ENCODE data around the gene SLC29A3. TPM values are rescaled to one million over a fixed set of nuclear protein-coding genes. Genes with fewer than 3 reads are reported as not detected.

Gene SLC29A3
- polyA plus RNA-seq, 3 donors: 9.7 to 28.4 (median 16.6) TPM

DNA sequence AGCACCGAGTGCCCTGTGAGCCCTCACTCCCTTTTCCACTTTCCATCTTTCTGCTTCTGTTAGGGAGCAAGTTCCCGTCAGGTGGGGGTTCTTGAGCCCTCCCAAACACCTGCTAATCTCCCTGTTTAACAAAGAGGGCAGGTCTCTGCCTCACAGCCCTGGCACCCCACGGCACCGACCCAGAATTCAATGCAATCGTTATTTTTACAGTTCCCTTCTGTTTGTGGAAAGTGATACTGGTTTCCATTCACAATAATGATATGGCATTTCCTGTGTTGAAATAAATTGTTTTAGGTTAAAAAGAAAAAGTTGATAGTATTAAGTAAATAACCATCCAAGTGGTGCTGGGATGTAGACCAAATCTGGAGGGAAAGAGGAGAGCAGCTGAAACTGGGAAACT lies 38.8 kb upstream of the SLC29A3 start:
- H3K27me3 Mint-ChIP-seq (ENCODE audit: low read depth in 3 of 3): peaks cover 0 to 4% (median 0%) of the 10 kb centered on the region in 3 donors
- no peak overlapping the region for H3K4me2 ChIP-seq (replicated peaks; ENCODE audit: extremely low read depth, low read length, poor library complexity, severe bottlenecking)
- intact Hi-C loops (cut with micrococcal nuclease): no loop called here

DNA sequence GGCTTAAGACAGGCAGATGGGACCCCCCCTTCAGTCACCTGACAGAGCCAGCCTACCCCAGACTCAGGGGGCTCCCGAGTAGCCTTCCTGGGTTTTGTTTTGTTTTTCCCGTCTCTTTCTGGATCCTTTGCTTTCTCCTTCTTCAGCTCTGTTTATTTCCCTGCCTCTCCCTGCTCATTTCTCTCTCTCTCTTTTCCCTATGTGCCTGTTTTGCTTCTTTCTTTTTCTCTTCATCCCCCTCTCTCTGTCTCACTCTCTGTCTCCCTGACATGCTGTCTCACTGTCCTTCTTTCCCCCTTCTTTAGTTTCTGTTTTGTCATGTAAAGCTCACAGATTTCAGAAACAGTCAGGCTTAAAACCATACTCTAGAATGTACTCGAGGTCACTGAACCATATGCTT lies 38.2 kb upstream of the SLC29A3 start:
- no peak for DNase-seq
- Histone ChIP-seq H3K79me2 (ENCODE audit: insufficient read depth, low read length) (no peaks in the 10 kb centered on the region), H3K4me1 (ENCODE audit: control insufficient read depth in 1 of 2, insufficient read depth in 2 of 2, low read length in 2 of 2) (peaks cover 21 to 24% of the 10 kb centered on the region in 2 donors), H4K20me1 (ENCODE audit: insufficient read depth, low read length) (no peaks in the 10 kb centered on the region), H2AFZ (ENCODE audit: insufficient read depth, low read depth, low read length, poor library complexity, severe bottlenecking) (no peak overlapping the region), H3K9me3 (replicated peaks in 1 of 2; ENCODE audit: control insufficient read depth in 1 of 2, insufficient read depth in 1 of 2, low read length in 2 of 2) (no peaks in the 10 kb centered on the region), H3K27ac (ENCODE audit: low read depth in 1 of 2, low read length in 2 of 2) (no peak overlapping the region), H3K27me3 (ENCODE audit: control insufficient read depth in 2 of 2, insufficient read depth in 2 of 2, low read length in 2 of 2) (no peaks in the 10 kb centered on the region), H3K36me3 (replicated peaks in 1 of 2; ENCODE audit: control insufficient read depth in 1 of 2, insufficient read depth in 2 of 2, low read length in 2 of 2) (no peaks in the 10 kb centered on the region), H3K9ac (ENCODE audit: insufficient read depth, low read length, poor library complexity, severe bottlenecking) (no peak overlapping the region), H3K4me3 (replicated peaks in 1 of 3; ENCODE audit: low read depth in 2 of 3, low read length in 3 of 3) (no peak overlapping the region), H3K4me2 (replicated peaks; ENCODE audit: extremely low read depth, low read length, poor library complexity, severe bottlenecking) (no peak overlapping the region)
- intact Hi-C loops (cut with micrococcal nuclease): no loop called here
- Mint-ChIP-seq H3K36me3 (no peaks in the 10 kb centered on the region), H3K4me3 (no peak overlapping the region), H3K4me1 (peaks cover 19% of the 10 kb centered on the region), H3K27ac (peak overlapping the region in 1 of 7 donors; percentile 70), H3K27me3 (ENCODE audit: low read depth in 3 of 3) (peaks cover 0 to 4% (median 0%) of the 10 kb centered on the region in 3 donors), H3K9me3 (no peaks in the 10 kb centered on the region)
- TF ChIP-seq, protein P1, sequence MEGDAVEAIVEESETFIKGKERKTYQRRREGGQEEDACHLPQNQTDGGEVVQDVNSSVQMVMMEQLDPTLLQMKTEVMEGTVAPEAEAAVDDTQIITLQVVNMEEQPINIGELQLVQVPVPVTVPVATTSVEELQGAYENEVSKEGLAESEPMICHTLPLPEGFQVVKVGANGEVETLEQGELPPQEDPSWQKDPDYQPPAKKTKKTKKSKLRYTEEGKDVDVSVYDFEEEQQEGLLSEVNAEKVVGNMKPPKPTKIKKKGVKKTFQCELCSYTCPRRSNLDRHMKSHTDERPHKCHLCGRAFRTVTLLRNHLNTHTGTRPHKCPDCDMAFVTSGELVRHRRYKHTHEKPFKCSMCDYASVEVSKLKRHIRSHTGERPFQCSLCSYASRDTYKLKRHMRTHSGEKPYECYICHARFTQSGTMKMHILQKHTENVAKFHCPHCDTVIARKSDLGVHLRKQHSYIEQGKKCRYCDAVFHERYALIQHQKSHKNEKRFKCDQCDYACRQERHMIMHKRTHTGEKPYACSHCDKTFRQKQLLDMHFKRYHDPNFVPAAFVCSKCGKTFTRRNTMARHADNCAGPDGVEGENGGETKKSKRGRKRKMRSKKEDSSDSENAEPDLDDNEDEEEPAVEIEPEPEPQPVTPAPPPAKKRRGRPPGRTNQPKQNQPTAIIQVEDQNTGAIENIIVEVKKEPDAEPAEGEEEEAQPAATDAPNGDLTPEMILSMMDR (IDR thresholded peaks at IDR 0.05): no peak
- 35% methylated on average over 2 of the region's 3 CpGs for WGBS (ENCODE audit: insufficient coverage)

More for the DNA sequence above, 38.8 kb upstream of the SLC29A3 start:
- Histone ChIP-seq H3K79me2 (ENCODE audit: insufficient read depth, low read length) (no peaks in the 10 kb centered on the region), H3K27me3 (ENCODE audit: control insufficient read depth in 2 of 2, insufficient read depth in 2 of 2, low read length in 2 of 2) (no peaks in the 10 kb centered on the region), H3K4me3 (replicated peaks in 1 of 3; ENCODE audit: low read depth in 2 of 3, low read length in 3 of 3) (no peak overlapping the region), H4K20me1 (ENCODE audit: insufficient read depth, low read length) (no peaks in the 10 kb centered on the region), H3K9me3 (replicated peaks in 1 of 2; ENCODE audit: control insufficient read depth in 1 of 2, insufficient read depth in 1 of 2, low read length in 2 of 2) (no peaks in the 10 kb centered on the region), H3K36me3 (replicated peaks in 1 of 2; ENCODE audit: control insufficient read depth in 1 of 2, insufficient read depth in 2 of 2, low read length in 2 of 2) (no peaks in the 10 kb centered on the region), H3K9ac (ENCODE audit: insufficient read depth, low read length, poor library complexity, severe bottlenecking) (no peak overlapping the region), H3K27ac (ENCODE audit: low read depth in 1 of 2, low read length in 2 of 2) (no peak overlapping the region), H3K4me1 (ENCODE audit: control insufficient read depth in 1 of 2, insufficient read depth in 2 of 2, low read length in 2 of 2) (peaks cover 22 to 30% of the 10 kb centered on the region in 2 donors), H2AFZ (ENCODE audit: insufficient read depth, low read depth, low read length, poor library complexity, severe bottlenecking) (peak overlapping the region; percentile 17)
- Mint-ChIP-seq H3K9me3 (no peaks in the 10 kb centered on the region), H3K4me1 (peaks cover 23% of the 10 kb centered on the region), H3K4me3 (peak overlapping the region; percentile 53 to 72), H3K36me3 (no peaks in the 10 kb centered on the region), H3K27ac (peak overlapping the region in 3 of 7 donors; percentile 37 to 81 (median 72))
- no peak for DNase-seq
- 56% methylated on average over 2 of the region's 5 CpGs for WGBS (ENCODE audit: insufficient coverage)
- TF ChIP-seq, protein P1 (IDR thresholded peaks at IDR 0.05): no peak

Data from CD14-positive monocyte (primary cell).